H9 (cell line): ENCODE results near the gene PAM. TPM values are rescaled to one million over a fixed set of nuclear protein-coding genes. Genes with fewer than 3 reads are reported as not detected.
A peak's percentile ranks its signal among the peaks of the same experiment; 100 is the strongest.

Experiments used
- DNase-seq: peaks from one replicate; pipeline ENCODE4 v3.0.0-alpha.2; 2017
- H2AFZ ChIP-seq: one replicate; pipeline ENCODE4 v1.6.1; 2013; ENCODE audit warnings: mild to moderate bottlenecking, low read length, control low read depth, moderate library complexity
- H2AK5ac ChIP-seq: 2 replicates; pipeline ENCODE4 v1.6.1; 2013; ENCODE audit warnings: low read length, control low read depth, mixed read lengths; ENCODE audit not compliant: insufficient read length
- H2BK120ac ChIP-seq: one replicate; pipeline ENCODE4 v1.6.1; 2013; ENCODE audit warnings: low read depth, mild to moderate bottlenecking, low read length, control low read depth, inconsistent platforms; ENCODE audit not compliant: poor library complexity, severe bottlenecking
- H2BK12ac ChIP-seq: 2 replicates; pipeline ENCODE4 v1.6.1; 2013; ENCODE audit warnings: low read length, control low read depth, mixed read lengths, low read depth; ENCODE audit not compliant: insufficient read length
- H2BK15ac ChIP-seq: 2 replicates; pipeline ENCODE4 v1.6.1; 2013; ENCODE audit warnings: low read depth, low read length, control low read depth
- H2BK20ac ChIP-seq: one replicate; pipeline ENCODE4 v1.6.1; 2013; ENCODE audit warnings: low read depth, mild to moderate bottlenecking, low read length, control low read depth, inconsistent platforms; ENCODE audit not compliant: poor library complexity, severe bottlenecking
- H2BK5ac ChIP-seq: 2 replicates; pipeline ENCODE4 v1.6.1; 2013; ENCODE audit warnings: low read length, control low read depth, mixed read lengths; ENCODE audit not compliant: insufficient read length
- H3K14ac ChIP-seq: 2 replicates; pipeline ENCODE4 v1.6.1; 2013; ENCODE audit warnings: low read length, control low read depth; ENCODE audit not compliant: insufficient read depth
- H3K18ac ChIP-seq: 2 replicates; pipeline ENCODE4 v1.6.1; 2013; ENCODE audit warnings: low read depth, mild to moderate bottlenecking, mixed read lengths, low read length, control low read depth; ENCODE audit not compliant: insufficient read length
- H3K23ac ChIP-seq: 2 replicates; pipeline ENCODE4 v1.6.1; 2013; ENCODE audit warnings: low read length, control low read depth, mixed read lengths, low read depth; ENCODE audit not compliant: insufficient read length
- H3K23me2 ChIP-seq: 2 replicates; pipeline ENCODE4 v1.6.1; 2013; ENCODE audit warnings: low read depth, mild to moderate bottlenecking, mixed read lengths, low read length, control low read depth; ENCODE audit not compliant: insufficient read length, poor library complexity, severe bottlenecking
- H3K27ac ChIP-seq: 2 replicates; pipeline ENCODE4 v1.5.1; 2013; ENCODE audit warnings: low read length, control low read depth, mixed read lengths, low read depth; ENCODE audit not compliant: insufficient read length
- H3K27me3 ChIP-seq: 2 replicates; pipeline ENCODE4 v1.6.1; 2013; ENCODE audit warnings: low read length, control low read depth, inconsistent platforms; ENCODE audit not compliant: insufficient read depth
- H3K4ac ChIP-seq: 2 replicates; pipeline ENCODE4 v1.6.1; 2013; ENCODE audit warnings: low read depth, mild to moderate bottlenecking, control low read depth, inconsistent platforms, low read length, moderate library complexity
- H3K4me1 ChIP-seq: 2 replicates; pipeline ENCODE4 v1.6.1; 2013; ENCODE audit warnings: low read length, control low read depth, inconsistent platforms; ENCODE audit not compliant: insufficient read depth
- H3K4me2 ChIP-seq: 2 replicates; pipeline ENCODE4 v1.6.1; 2013; ENCODE audit warnings: low read length, control low read depth, mixed read lengths; ENCODE audit not compliant: insufficient read length, insufficient read depth
- H3K56ac ChIP-seq: 2 replicates; pipeline ENCODE4 v1.6.1; 2013; ENCODE audit warnings: low read depth, mild to moderate bottlenecking, mixed read lengths, low read length, control low read depth; ENCODE audit not compliant: insufficient read length
- H3K79me1 ChIP-seq: 2 replicates; pipeline ENCODE4 v1.6.1; 2013; ENCODE audit warnings: low read depth, mild to moderate bottlenecking, moderate library complexity, low read length, control low read depth, inconsistent platforms; ENCODE audit not compliant: insufficient read depth, poor library complexity, severe bottlenecking
- H3K79me2 ChIP-seq: 2 replicates; pipeline ENCODE4 v1.6.1; 2013; ENCODE audit warnings: low read length, control low read depth, inconsistent platforms; ENCODE audit not compliant: insufficient read depth
- H3K9ac ChIP-seq: 2 replicates; pipeline ENCODE4 v1.6.1; 2013; ENCODE audit warnings: low read length, control low read depth, mixed read lengths; ENCODE audit not compliant: insufficient read length; ENCODE audit errors: extremely low read depth
- H3K9me3 ChIP-seq: one replicate; pipeline ENCODE4 v1.6.1; 2013; ENCODE audit warnings: low read depth, low read length, inconsistent platforms; ENCODE audit not compliant: control insufficient read depth
- H3T11ph ChIP-seq: one replicate; pipeline ENCODE4 v1.6.1; 2013; ENCODE audit warnings: mild to moderate bottlenecking, low read length, control low read depth, inconsistent platforms
- H4K20me1 ChIP-seq: one replicate; pipeline ENCODE4 v1.6.1; 2013; ENCODE audit not compliant: control insufficient read depth, insufficient read length, insufficient read depth
- H4K5ac ChIP-seq: 2 replicates; pipeline ENCODE4 v1.6.1; 2013; ENCODE audit warnings: low read depth, mild to moderate bottlenecking, mixed read lengths, low read length, control low read depth; ENCODE audit not compliant: insufficient read length
- H4K8ac ChIP-seq: replicated peaks from 2 replicates; pipeline ENCODE4 v1.6.1; 2013; ENCODE audit warnings: low read length, control low read depth, mixed read lengths, low read depth; ENCODE audit not compliant: insufficient read length
- H4K91ac ChIP-seq: 2 replicates; pipeline ENCODE4 v1.6.1; 2013; ENCODE audit warnings: low read depth, mild to moderate bottlenecking, moderate library complexity, mixed read lengths, low read length, control low read depth; ENCODE audit not compliant: insufficient read length
- H3K27ac Mint-ChIP-seq, 3 experiments: 2 replicates in 2 of 3; 3 replicates in 1 of 3; pipeline ENCODE4 v1.8.0; 2020 to 2021; ENCODE audit warnings: mixed read lengths in 3 of 3, mild to moderate bottlenecking in 1 of 3, moderate library complexity in 1 of 3
- H3K27me3 Mint-ChIP-seq: 2 replicates; pipeline ENCODE4 v1.8.0; 2021; ENCODE audit warnings: low read depth, mild to moderate bottlenecking, moderate library complexity, mixed read lengths
- H3K36me3 Mint-ChIP-seq, 3 experiments: 2 replicates in 2 of 3; 3 replicates in 1 of 3; pipeline ENCODE4 v1.8.0; 2020 to 2021; ENCODE audit warnings: low read depth in 3 of 3, mixed read lengths in 3 of 3; ENCODE audit not compliant: insufficient read depth in 1 of 3
- H3K4me1 Mint-ChIP-seq, 2 experiments: 2 replicates each; pipeline ENCODE4 v1.8.0; 2020; ENCODE audit warnings: mixed read lengths in 2 of 2
- H3K4me3 Mint-ChIP-seq, 2 experiments: 2 replicates in 1 of 2; 3 replicates in 1 of 2; pipeline ENCODE4 v1.8.0; 2020 to 2021; ENCODE audit warnings: mild to moderate bottlenecking in 2 of 2, mixed read lengths in 2 of 2, moderate library complexity in 1 of 2
- H3K9me3 Mint-ChIP-seq, 2 experiments: 2 replicates in 1 of 2; 3 replicates in 1 of 2; pipeline ENCODE4 v1.8.0; 2020; ENCODE audit warnings: mild to moderate bottlenecking in 2 of 2, mixed read lengths in 2 of 2, moderate library complexity in 1 of 2
- CTCF ChIP-seq: fragments of 200-600 bp; sonication (generic); conservative IDR thresholded peaks from 3 replicates; pipeline ENCODE4 v1.8.0; 2021; ENCODE audit warnings: antibody characterized with exemption, mild to moderate bottlenecking
- total RNA-seq: library from RNA; stranded (reverse); gene quantifications from 2 replicates; pipeline ENCODE4 v1.2.1, GENCODE V29; 2021

The PAM gene
- total RNA-seq, 1 experiment from 2014 or later: 31.5 TPM

GRCh38 chr5:102863764-102864560, 108.9 kb downstream of the PAM start:
- DNase-seq: no peak
- Histone ChIP-seq H3K79me2 (no peaks in the 10 kb centered on the region), H3K27ac (peak overlapping the region; percentile 40), H2BK120ac (no peak overlapping the region), H4K20me1 (no peaks in the 10 kb centered on the region), H4K91ac (no peak overlapping the region), H3K14ac (no peak overlapping the region), H2BK12ac (no peak overlapping the region), H3K79me1 (no peaks in the 10 kb centered on the region), H3K9ac (no peak overlapping the region), H2BK5ac (no peak overlapping the region), H2BK20ac (no peak overlapping the region), H3K4me1 (peaks cover 3% of the 10 kb centered on the region; the same call in 1 of the 2 replicates), H2AK5ac (no peak overlapping the region), H3K27me3 (no peaks in the 10 kb centered on the region; the same call in 1 of the 2 replicates), H3T11ph (no peak overlapping the region), H2AFZ (no peak overlapping the region), H3K23me2 (peaks cover 13% of the 10 kb centered on the region), H3K23ac (no peak overlapping the region), H2BK15ac (no peak overlapping the region), H4K5ac (no peak overlapping the region), H3K9me3 (no peaks in the 10 kb centered on the region), H3K56ac (no peak overlapping the region), H3K18ac (no peak overlapping the region), H4K8ac (no peak overlapping the region), H3K4me2 (no peak overlapping the region), H3K4ac (no peak overlapping the region)
- no peak for TF ChIP-seq CTCF
- H3K4me1 Mint-ChIP-seq: peaks cover 34 to 40% of the 10 kb centered on the region in 2 experiments
- peaks cover 0 to 4% (median 0%) of the 10 kb centered on the region in 3 experiments; a peak in 2 of 7 replicates for H3K36me3 Mint-ChIP-seq
- no peaks in the 10 kb centered on the region for H3K9me3 Mint-ChIP-seq
- 0 out of 7 replicates have a peak overlapping the region, but pooled peaks of 1 of the 3 experiments have one; percentile 20 for H3K27ac Mint-ChIP-seq
- H3K27me3 Mint-ChIP-seq: no peaks in the 10 kb centered on the region
- peak overlapping the region in 1 of 2 experiments; percentile 50; a peak in 1 of 5 replicates for H3K4me3 Mint-ChIP-seq
